ENCODE results near the gene CT45A2. TPM values are rescaled to one million over a fixed set of nuclear protein-coding genes. Genes with fewer than 3 reads are reported as not detected.
"Not testable (repeated sequence)": the region's sequence is repeated elsewhere in the genome, so short reads cannot be mapped to it uniquely, and the experiment has no call there.

CT45A2 gene, protein sequence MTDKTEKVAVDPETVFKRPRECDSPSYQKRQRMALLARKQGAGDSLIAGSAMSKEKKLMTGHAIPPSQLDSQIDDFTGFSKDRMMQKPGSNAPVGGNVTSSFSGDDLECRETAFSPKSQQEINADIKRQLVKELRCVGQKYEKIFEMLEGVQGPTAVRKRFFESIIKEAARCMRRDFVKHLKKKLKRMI
- total RNA-seq (2022) (not detected in 2 replicates), Bru-seq, nascent RNA (not detected), BruChase-seq, experiment 1, labeled RNA remaining after a 6-hour chase (not detected), BruChase-seq, experiment 2, labeled RNA remaining after a 2-hour chase (not detected)
- long read RNA-seq, result 0 reads

DNA sequence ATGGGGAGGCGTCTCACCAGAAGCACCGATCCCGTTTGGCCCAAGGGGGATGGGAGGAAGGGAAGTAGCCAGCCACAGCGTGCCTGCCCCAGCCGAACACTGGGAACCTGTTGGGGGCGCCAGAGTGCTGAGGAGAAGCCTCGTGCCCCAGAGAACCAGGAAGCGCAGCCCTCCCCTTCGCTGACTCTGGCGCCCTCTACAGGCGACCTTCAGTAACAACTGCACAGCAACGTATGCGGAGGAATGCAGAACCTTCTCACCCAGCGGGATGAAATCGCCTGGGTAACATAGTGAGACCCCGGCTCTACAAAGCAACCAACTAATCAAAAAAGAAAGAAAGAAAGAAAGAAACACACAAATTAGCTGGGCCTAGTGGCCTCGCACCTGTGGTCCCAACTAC lies at the start of gene CT45A2:
Gene CT45A2 (minus strand): TSS at position 101 of the 400 bp plus-strand sequence. CDS start 3,747 bp downstream, outside the sequence.
- H3K4me1 Mint-ChIP-seq (ENCODE audit: low read depth, unreplicated experiment); H3K9me3 Mint-ChIP-seq (ENCODE audit: low read depth, unreplicated experiment); H3K27ac Mint-ChIP-seq (ENCODE audit: unreplicated experiment); DNase-seq; H3K36me3 Mint-ChIP-seq (ENCODE audit: insufficient read depth, unreplicated experiment); intact Hi-C loops (cut with micrococcal nuclease; ENCODE audit: unreplicated experiment); H3K27me3 Mint-ChIP-seq (ENCODE audit: unreplicated experiment); H3K4me3 Mint-ChIP-seq (ENCODE audit: low read depth, unreplicated experiment); BruUV-seq (replicated peaks); CTCF ChIA-PET: not testable (repeated sequence)

DNA sequence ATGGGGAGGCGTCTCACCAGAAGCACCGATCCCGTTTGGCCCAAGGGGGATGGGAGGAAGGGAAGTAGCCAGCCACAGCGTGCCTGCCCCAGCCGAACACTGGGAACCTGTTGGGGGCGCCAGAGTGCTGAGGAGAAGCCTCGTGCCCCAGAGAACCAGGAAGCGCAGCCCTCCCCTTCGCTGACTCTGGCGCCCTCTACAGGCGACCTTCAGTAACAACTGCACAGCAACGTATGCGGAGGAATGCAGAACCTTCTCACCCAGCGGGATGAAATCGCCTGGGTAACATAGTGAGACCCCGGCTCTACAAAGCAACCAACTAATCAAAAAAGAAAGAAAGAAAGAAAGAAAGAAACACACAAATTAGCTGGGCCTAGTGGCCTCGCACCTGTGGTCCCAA lies 34.6 kb upstream of the CT45A2 start, which contains the start of gene CT45A8:
Gene CT45A8 (minus strand): TSS at position 101 of the 400 bp plus-strand sequence. CDS start 3,755 bp downstream, outside the sequence.
- BruUV-seq (replicated peaks); H3K36me3 Mint-ChIP-seq (ENCODE audit: insufficient read depth, unreplicated experiment); CTCF ChIA-PET; H3K4me1 Mint-ChIP-seq (ENCODE audit: low read depth, unreplicated experiment); H3K27me3 Mint-ChIP-seq (ENCODE audit: unreplicated experiment); intact Hi-C loops (cut with micrococcal nuclease; ENCODE audit: unreplicated experiment); H3K27ac Mint-ChIP-seq (ENCODE audit: unreplicated experiment); H3K9me3 Mint-ChIP-seq (ENCODE audit: low read depth, unreplicated experiment); H3K4me3 Mint-ChIP-seq (ENCODE audit: low read depth, unreplicated experiment); DNase-seq: not testable (repeated sequence)

DNA sequence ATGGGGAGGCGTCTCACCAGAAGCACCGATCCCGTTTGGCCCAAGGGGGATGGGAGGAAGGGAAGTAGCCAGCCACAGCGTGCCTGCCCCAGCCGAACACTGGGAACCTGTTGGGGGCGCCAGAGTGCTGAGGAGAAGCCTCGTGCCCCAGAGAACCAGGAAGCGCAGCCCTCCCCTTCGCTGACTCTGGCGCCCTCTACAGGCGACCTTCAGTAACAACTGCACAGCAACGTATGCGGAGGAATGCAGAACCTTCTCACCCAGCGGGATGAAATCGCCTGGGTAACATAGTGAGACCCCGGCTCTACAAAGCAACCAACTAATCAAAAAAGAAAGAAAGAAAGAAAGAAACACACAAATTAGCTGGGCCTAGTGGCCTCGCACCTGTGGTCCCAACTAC lies 17.4 kb upstream of the CT45A2 start, which contains the start of gene CT45A7:
Gene CT45A7 (minus strand): TSS at position 101 of the 400 bp plus-strand sequence. CDS start 3,747 bp downstream, outside the sequence.
- CTCF ChIA-PET; H3K4me3 Mint-ChIP-seq (ENCODE audit: low read depth, unreplicated experiment); H3K27ac Mint-ChIP-seq (ENCODE audit: unreplicated experiment); BruUV-seq (replicated peaks); H3K4me1 Mint-ChIP-seq (ENCODE audit: low read depth, unreplicated experiment); DNase-seq; intact Hi-C loops (cut with micrococcal nuclease; ENCODE audit: unreplicated experiment); H3K36me3 Mint-ChIP-seq (ENCODE audit: insufficient read depth, unreplicated experiment); H3K27me3 Mint-ChIP-seq (ENCODE audit: unreplicated experiment); H3K9me3 Mint-ChIP-seq (ENCODE audit: low read depth, unreplicated experiment): not testable (repeated sequence)

DNA sequence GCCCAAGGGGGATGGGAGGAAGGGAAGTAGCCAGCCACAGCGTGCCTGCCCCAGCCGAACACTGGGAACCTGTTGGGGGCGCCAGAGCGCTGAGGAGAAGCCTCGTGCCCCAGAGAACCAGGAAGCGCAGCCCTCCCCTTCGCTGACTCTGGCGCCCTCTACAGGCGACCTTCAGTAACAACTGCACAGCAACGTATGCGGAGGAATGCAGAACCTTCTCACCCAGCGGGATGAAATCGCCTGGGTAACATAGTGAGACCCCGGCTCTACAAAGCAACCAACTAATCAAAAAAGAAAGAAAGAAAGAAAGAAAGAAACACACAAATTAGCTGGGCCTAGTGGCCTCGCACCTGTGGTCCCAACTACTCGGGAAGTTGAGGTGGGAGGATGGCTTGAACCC lies 17.1 kb downstream of the CT45A2 start, which contains the start of gene CT45A6:
Gene CT45A6 (minus strand): TSS at position 101 of the 400 bp plus-strand sequence. CDS start 3,794 bp downstream, outside the sequence.
- DNase-seq; BruUV-seq (replicated peaks); H3K27ac Mint-ChIP-seq (ENCODE audit: unreplicated experiment); H3K4me3 Mint-ChIP-seq (ENCODE audit: low read depth, unreplicated experiment); intact Hi-C loops (cut with micrococcal nuclease; ENCODE audit: unreplicated experiment); H3K36me3 Mint-ChIP-seq (ENCODE audit: insufficient read depth, unreplicated experiment); CTCF ChIA-PET; H3K9me3 Mint-ChIP-seq (ENCODE audit: low read depth, unreplicated experiment); H3K4me1 Mint-ChIP-seq (ENCODE audit: low read depth, unreplicated experiment); H3K27me3 Mint-ChIP-seq (ENCODE audit: unreplicated experiment): not testable (repeated sequence)

DNA sequence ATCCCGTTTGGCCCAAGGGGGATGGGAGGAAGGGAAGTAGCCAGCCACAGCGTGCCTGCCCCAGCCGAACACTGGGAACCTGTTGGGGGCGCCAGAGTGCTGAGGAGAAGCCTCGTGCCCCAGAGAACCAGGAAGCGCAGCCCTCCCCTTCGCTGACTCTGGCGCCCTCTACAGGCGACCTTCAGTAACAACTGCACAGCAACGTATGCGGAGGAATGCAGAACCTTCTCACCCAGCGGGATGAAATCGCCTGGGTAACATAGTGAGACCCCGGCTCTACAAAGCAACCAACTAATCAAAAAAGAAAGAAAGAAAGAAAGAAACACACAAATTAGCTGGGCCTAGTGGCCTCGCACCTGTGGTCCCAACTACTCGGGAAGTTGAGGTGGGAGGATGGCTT lies 34.4 kb downstream of the CT45A2 start, which contains the start of gene CT45A5:
Gene CT45A5 (minus strand): TSS at position 101 of the 400 bp plus-strand sequence. CDS start 3,774 bp downstream, outside the sequence.
- H3K4me1 Mint-ChIP-seq (ENCODE audit: low read depth, unreplicated experiment); H3K36me3 Mint-ChIP-seq (ENCODE audit: insufficient read depth, unreplicated experiment); H3K27me3 Mint-ChIP-seq (ENCODE audit: unreplicated experiment); H3K27ac Mint-ChIP-seq (ENCODE audit: unreplicated experiment); H3K9me3 Mint-ChIP-seq (ENCODE audit: low read depth, unreplicated experiment); BruUV-seq (replicated peaks); intact Hi-C loops (cut with micrococcal nuclease; ENCODE audit: unreplicated experiment); DNase-seq; CTCF ChIA-PET; H3K4me3 Mint-ChIP-seq (ENCODE audit: low read depth, unreplicated experiment): not testable (repeated sequence)

DNA sequence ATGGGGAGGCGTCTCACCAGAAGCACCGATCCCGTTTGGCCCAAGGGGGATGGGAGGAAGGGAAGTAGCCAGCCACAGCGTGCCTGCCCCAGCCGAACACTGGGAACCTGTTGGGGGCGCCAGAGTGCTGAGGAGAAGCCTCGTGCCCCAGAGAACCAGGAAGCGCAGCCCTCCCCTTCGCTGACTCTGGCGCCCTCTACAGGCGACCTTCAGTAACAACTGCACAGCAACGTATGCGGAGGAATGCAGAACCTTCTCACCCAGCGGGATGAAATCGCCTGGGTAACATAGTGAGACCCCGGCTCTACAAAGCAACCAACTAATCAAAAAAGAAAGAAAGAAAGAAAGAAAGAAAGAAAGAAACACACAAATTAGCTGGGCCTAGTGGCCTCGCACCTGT lies 51.7 kb downstream of the CT45A2 start, which contains the start of gene CT45A3:
Gene CT45A3 (minus strand): TSS at position 101 of the 400 bp plus-strand sequence. CDS start 3,747 bp downstream, outside the sequence.
- H3K9me3 Mint-ChIP-seq (ENCODE audit: low read depth, unreplicated experiment); H3K27ac Mint-ChIP-seq (ENCODE audit: unreplicated experiment); DNase-seq; H3K4me3 Mint-ChIP-seq (ENCODE audit: low read depth, unreplicated experiment); H3K27me3 Mint-ChIP-seq (ENCODE audit: unreplicated experiment); H3K36me3 Mint-ChIP-seq (ENCODE audit: insufficient read depth, unreplicated experiment); H3K4me1 Mint-ChIP-seq (ENCODE audit: low read depth, unreplicated experiment); CTCF ChIA-PET; intact Hi-C loops (cut with micrococcal nuclease; ENCODE audit: unreplicated experiment); BruUV-seq (replicated peaks): not testable (repeated sequence)

Other genes with a start within 250 kb of the CT45A2 start
- not detected in 2 replicates for gene CT45A1, start 106.4 kb downstream of the CT45A2 start, total RNA-seq (2022)
- not detected in 2 replicates for gene CT45A3, start 51.8 kb downstream of the CT45A2 start, total RNA-seq (2022)
- gene CT45A5, start 34.5 kb downstream of the CT45A2 start, total RNA-seq (2022), result not detected in 2 replicates
- not detected in 2 replicates for gene CT45A6, start 17.2 kb downstream of the CT45A2 start, total RNA-seq (2022)
- gene CT45A7, start 17.3 kb upstream of the CT45A2 start, total RNA-seq (2022), result not detected in 2 replicates
- not detected in 2 replicates for gene CT45A8, start 34.5 kb upstream of the CT45A2 start, total RNA-seq (2022)
- not detected in 2 replicates for gene CT45A9, start 51.8 kb upstream of the CT45A2 start, total RNA-seq (2022)
- not detected in 2 replicates for gene CT45A10, start 73.4 kb upstream of the CT45A2 start, total RNA-seq (2022)
- not detected in 2 replicates for gene SAGE1, start 73.7 kb upstream of the CT45A2 start, total RNA-seq (2022)
- gene MMGT1, start 154.0 kb upstream of the CT45A2 start, total RNA-seq (2022), result 33.0 and 37.1 TPM in 2 replicates
- gene SLC9A6, start 165.4 kb upstream of the CT45A2 start, total RNA-seq (2022), result 19.7 and 21.7 TPM in 2 replicates